Heart left ventricle (tissue), 13 donors: ENCODE results near the gene EVC2.

Experiments
- CTCF ChIP-seq, 12 donors: fragments of 200-600 bp; sonication (generic) in 4 of 12; IDR thresholded peaks; one replicate each; pipeline versions ENCODE4 v1.5.0 to v1.8.0; 2018 to 2022; ENCODE audit warnings: antibody characterized with exemption in 12 of 12, mild to moderate bottlenecking in 5 of 12
- POLR2A ChIP-seq, 2 donors: fragments of 450-650 bp; IDR thresholded peaks; one replicate each; pipeline ENCODE4 v1.6.1; 2017; ENCODE audit warnings: antibody characterized with exemption in 2 of 2, mild to moderate bottlenecking in 2 of 2, moderate library complexity in 2 of 2
- donor health status: ischemic (EF 13 %, LVEDD 7.1; RV severe dilation, severe dysfunction).
- donor health status: DM: no; HTN: yes; CAD: no.
- donor health status: DM: no; HTN: no; CAD: no.
- donor health status: ischemic (EF 25% LVEDD 6.9; RV normal size, moderate dysfunction).
- donor health status: ischemic (EF 25% LVEDD 5.7; RV mildly dilated, moderate dysfunction).
- donor health status: ischemic (EF 35%, LVEDD 5.7; RV mildly dilated, moderate dysfunction).
- donor health status: nonischemic (EF 11% LVEDD 7.7; RV severe dilation, severe dysfunction).
- donor health status: DM: yes; HTN: yes; CAD: no.
- donor health status: PGD.
- donor health status: ischemic (EF 29% LVEDD 5.4; RV normal size, mild dysfunction).
- donor health status: nonischemic (EF 23%, LVEDD 6.1; RV moderate dilation, normal function).

DNA sequence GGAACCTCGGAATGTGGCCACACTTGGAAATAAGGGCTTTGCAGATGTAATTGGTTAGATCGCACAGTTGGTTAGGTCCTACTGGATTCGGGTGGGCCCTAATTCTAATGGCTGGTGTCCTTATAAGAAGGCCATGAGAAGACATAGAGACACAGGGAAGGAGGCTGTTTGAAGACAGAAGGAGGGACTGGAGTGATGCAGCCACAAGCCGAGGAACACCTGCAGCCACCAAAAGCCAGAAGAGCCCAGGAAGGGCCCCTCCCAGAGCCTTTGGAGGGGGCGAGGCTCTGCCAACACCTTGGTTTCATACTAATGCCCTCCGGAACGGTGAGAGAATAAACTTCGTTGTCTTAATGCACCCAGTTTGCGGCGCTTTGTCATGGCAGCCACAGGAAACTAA, 49.6 kb upstream of the EVC2 start:
- no peak for TF ChIP-seq POLR2A (IDR thresholded peaks at IDR 0.05)
- TF ChIP-seq CTCF (IDR thresholded peaks at IDR 0.05) = no peak
